ENCODE results near the gene NFIA.

Gene NFIA

DNA sequence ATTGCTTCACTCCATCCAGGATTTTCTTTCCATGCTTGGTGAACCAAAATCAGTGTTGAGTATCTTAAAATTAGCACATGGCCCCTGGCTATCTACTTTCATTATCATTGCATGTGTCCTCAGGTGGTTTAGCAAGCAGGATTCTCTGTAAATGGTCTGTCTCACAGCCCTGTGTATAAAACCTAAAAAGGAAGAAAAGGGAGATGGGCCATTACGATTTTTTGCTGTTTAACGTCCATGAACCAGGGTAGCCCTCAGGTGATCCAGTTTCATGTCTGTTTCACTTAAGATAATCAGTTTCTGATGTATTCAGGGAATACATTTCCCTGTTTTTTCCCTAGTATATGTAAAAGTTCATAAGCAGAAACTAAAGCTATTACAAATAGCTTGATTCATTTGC, 238.2 kb downstream of the NFIA start:
- Histone ChIP-seq H3K23ac (ENCODE audit: low read depth, low read length, poor library complexity) (no peak overlapping the region), H3K4me3 (ENCODE audit: low read length in 2 of 2) (no peak overlapping the region), H2BK15ac (ENCODE audit: low read length) (no peak overlapping the region), H3K27me3 (ENCODE audit: control insufficient read depth in 3 of 3, insufficient read depth in 3 of 3, low read depth in 1 of 3, low read length in 3 of 3) (peaks cover 0 to 71% (median 2%) of the 10 kb centered on the region in 3 experiments), H3K4ac (ENCODE audit: low read length) (no peak overlapping the region), H3K27ac (replicated peaks; ENCODE audit: low read length) (no peak overlapping the region), H2BK12ac (ENCODE audit: low read length) (no peak overlapping the region), H3K9ac (ENCODE audit: low read depth, low read length, poor library complexity) (no peak overlapping the region), H3K18ac (ENCODE audit: low read length) (no peak overlapping the region), H2BK5ac (ENCODE audit: low read length) (no peak overlapping the region), H3K4me2 (ENCODE audit: insufficient read depth, low read length, poor library complexity, severe bottlenecking) (no peak overlapping the region), H3K36me3 (replicated peaks in 1 of 2; ENCODE audit: control insufficient read depth in 2 of 2, insufficient read depth in 2 of 2, low read length in 2 of 2) (no peaks in the 10 kb centered on the region), H3K14ac (ENCODE audit: low read length) (no peak overlapping the region), H2AK5ac (ENCODE audit: low read depth, low read length) (no peak overlapping the region), H4K91ac (ENCODE audit: low read depth, low read length, poor library complexity) (no peak overlapping the region), H4K8ac (ENCODE audit: low read depth, low read length) (no peak overlapping the region), H3K4me1 (ENCODE audit: control insufficient read depth in 2 of 2, insufficient read depth in 1 of 2, low read depth in 1 of 2, low read length in 2 of 2) (peaks cover 0 to 5% of the 10 kb centered on the region in 2 donors), H2BK120ac (ENCODE audit: low read depth, low read length) (no peak overlapping the region), H3K79me1 (ENCODE audit: low read depth, low read length) (no peaks in the 10 kb centered on the region), H2AFZ (ENCODE audit: low read length) (no peak overlapping the region), H3K9me3 (replicated peaks in 1 of 2; ENCODE audit: control insufficient read depth in 2 of 2, insufficient read depth in 1 of 2, low read depth in 1 of 2, low read length in 2 of 2) (peaks cover 0 to 2% of the 10 kb centered on the region in 2 donors)
- DNase-seq (ENCODE audit: low spot score), result no peak
- no CpG with 5 or more reads among the region's 2 CpGs for WGBS, 2 donors (ENCODE audit: extremely low coverage in 2 of 2, insufficient read length in 2 of 2, insufficient replicate concordance in 1 of 2)

DNA sequence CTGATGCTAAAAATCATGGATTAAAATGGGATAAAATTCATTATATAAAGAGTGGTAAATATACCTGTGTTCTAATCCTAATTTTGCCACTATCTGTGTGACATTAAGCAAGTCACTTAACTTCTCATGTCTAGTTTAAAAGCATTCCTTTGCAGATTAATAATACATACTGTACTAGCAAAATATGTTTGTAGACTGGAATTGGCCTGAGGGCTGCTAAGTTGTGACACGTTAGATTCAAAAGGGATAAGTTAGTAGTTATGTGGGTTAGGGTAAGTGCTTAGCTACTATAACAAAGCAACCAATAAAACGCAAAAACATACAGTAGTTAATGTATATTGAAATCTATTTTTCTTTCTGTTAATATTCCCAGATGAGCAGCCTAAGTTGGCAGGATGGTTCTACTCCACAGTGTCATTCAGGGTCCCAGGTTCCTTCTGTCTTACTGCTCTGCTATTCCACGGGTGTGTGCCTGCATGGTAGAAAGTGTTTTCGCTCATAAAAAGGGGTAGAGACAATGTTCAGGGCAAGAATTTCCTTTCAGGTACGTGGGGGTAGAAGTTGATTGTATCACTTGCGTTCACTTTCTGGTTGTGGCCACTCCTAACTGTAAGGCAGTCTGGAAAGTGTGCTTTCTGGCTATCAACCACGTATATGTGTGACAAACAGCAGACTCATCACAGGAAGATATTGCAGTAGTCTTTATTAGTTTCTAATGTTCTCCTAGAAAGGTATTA, 239.8 kb downstream of the NFIA start:
- Histone ChIP-seq H3K36me3 (replicated peaks in 1 of 2; ENCODE audit: control insufficient read depth in 2 of 2, insufficient read depth in 2 of 2, low read length in 2 of 2) (no peaks in the 10 kb centered on the region), H3K9me3 (replicated peaks in 1 of 2; ENCODE audit: control insufficient read depth in 2 of 2, insufficient read depth in 1 of 2, low read depth in 1 of 2, low read length in 2 of 2) (peaks cover 0 to 2% of the 10 kb centered on the region in 2 donors), H3K79me1 (ENCODE audit: low read depth, low read length) (no peaks in the 10 kb centered on the region), H2BK120ac (ENCODE audit: low read depth, low read length) (no peak overlapping the region), H4K91ac (ENCODE audit: low read depth, low read length, poor library complexity) (no peak overlapping the region), H3K4ac (ENCODE audit: low read length) (no peak overlapping the region), H3K4me2 (ENCODE audit: insufficient read depth, low read length, poor library complexity, severe bottlenecking) (no peak overlapping the region), H3K9ac (ENCODE audit: low read depth, low read length, poor library complexity) (no peak overlapping the region), H2BK12ac (ENCODE audit: low read length) (no peak overlapping the region), H2BK5ac (ENCODE audit: low read length) (no peak overlapping the region), H3K27me3 (ENCODE audit: control insufficient read depth in 3 of 3, insufficient read depth in 3 of 3, low read depth in 1 of 3, low read length in 3 of 3) (peaks cover 0 to 64% (median 2%) of the 10 kb centered on the region in 3 experiments), H3K27ac (replicated peaks; ENCODE audit: low read length) (no peak overlapping the region), H3K4me3 (ENCODE audit: low read length in 2 of 2) (no peak overlapping the region), H4K8ac (ENCODE audit: low read depth, low read length) (no peak overlapping the region), H3K23ac (ENCODE audit: low read depth, low read length, poor library complexity) (no peak overlapping the region), H2BK15ac (ENCODE audit: low read length) (no peak overlapping the region), H3K14ac (ENCODE audit: low read length) (no peak overlapping the region), H2AFZ (ENCODE audit: low read length) (no peak overlapping the region), H3K4me1 (ENCODE audit: control insufficient read depth in 2 of 2, insufficient read depth in 1 of 2, low read depth in 1 of 2, low read length in 2 of 2) (peaks cover 0 to 5% of the 10 kb centered on the region in 2 donors), H2AK5ac (ENCODE audit: low read depth, low read length) (no peak overlapping the region), H3K18ac (ENCODE audit: low read length) (no peak overlapping the region)
- no CpG with 5 or more reads among the region's 7 CpGs for WGBS, 2 donors (ENCODE audit: extremely low coverage in 2 of 2, insufficient read length in 2 of 2, insufficient replicate concordance in 1 of 2)
- no peak for DNase-seq (ENCODE audit: low spot score)

DNA sequence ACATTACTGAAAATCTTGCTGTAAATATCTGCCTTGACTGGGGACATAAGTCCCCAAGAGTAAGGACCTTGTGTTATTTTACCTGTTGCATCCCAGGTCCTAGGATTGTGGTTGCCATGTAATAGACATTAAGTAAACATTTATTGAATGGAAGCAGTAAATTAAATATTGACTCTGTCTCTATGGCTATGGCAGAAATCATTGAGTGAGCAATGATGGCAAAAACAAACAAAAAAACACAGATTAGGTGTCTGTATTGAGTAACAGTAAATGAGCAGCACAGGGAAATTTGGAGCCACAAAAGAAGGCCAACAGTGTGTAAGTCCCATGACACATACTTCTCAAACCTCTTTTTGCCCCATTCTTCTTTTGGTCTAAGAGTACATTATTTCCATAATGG, 240.4 kb downstream of the NFIA start:
- Histone ChIP-seq H2AK5ac (ENCODE audit: low read depth, low read length) (no peak overlapping the region), H3K27ac (replicated peaks; ENCODE audit: low read length) (no peak overlapping the region), H3K4me1 (ENCODE audit: control insufficient read depth in 2 of 2, insufficient read depth in 1 of 2, low read depth in 1 of 2, low read length in 2 of 2) (peaks cover 0 to 5% of the 10 kb centered on the region in 2 donors), H3K36me3 (replicated peaks in 1 of 2; ENCODE audit: control insufficient read depth in 2 of 2, insufficient read depth in 2 of 2, low read length in 2 of 2) (no peaks in the 10 kb centered on the region), H2BK12ac (ENCODE audit: low read length) (no peak overlapping the region), H3K18ac (ENCODE audit: low read length) (no peak overlapping the region), H2BK120ac (ENCODE audit: low read depth, low read length) (no peak overlapping the region), H3K14ac (ENCODE audit: low read length) (no peak overlapping the region), H3K23ac (ENCODE audit: low read depth, low read length, poor library complexity) (no peak overlapping the region), H2BK15ac (ENCODE audit: low read length) (no peak overlapping the region), H3K9me3 (replicated peaks in 1 of 2; ENCODE audit: control insufficient read depth in 2 of 2, insufficient read depth in 1 of 2, low read depth in 1 of 2, low read length in 2 of 2) (peaks cover 0 to 2% of the 10 kb centered on the region in 2 donors), H3K9ac (ENCODE audit: low read depth, low read length, poor library complexity) (no peak overlapping the region), H4K91ac (ENCODE audit: low read depth, low read length, poor library complexity) (no peak overlapping the region), H2BK5ac (ENCODE audit: low read length) (no peak overlapping the region), H4K8ac (ENCODE audit: low read depth, low read length) (no peak overlapping the region), H3K79me1 (ENCODE audit: low read depth, low read length) (no peaks in the 10 kb centered on the region), H3K4me2 (ENCODE audit: insufficient read depth, low read length, poor library complexity, severe bottlenecking) (no peak overlapping the region), H2AFZ (ENCODE audit: low read length) (no peak overlapping the region), H3K4ac (ENCODE audit: low read length) (no peak overlapping the region), H3K4me3 (ENCODE audit: low read length in 2 of 2) (no peak overlapping the region), H3K27me3 (ENCODE audit: control insufficient read depth in 3 of 3, insufficient read depth in 3 of 3, low read depth in 1 of 3, low read length in 3 of 3) (peaks cover 0 to 64% (median 2%) of the 10 kb centered on the region in 3 experiments)
- no peak for DNase-seq (ENCODE audit: low spot score)

DNA sequence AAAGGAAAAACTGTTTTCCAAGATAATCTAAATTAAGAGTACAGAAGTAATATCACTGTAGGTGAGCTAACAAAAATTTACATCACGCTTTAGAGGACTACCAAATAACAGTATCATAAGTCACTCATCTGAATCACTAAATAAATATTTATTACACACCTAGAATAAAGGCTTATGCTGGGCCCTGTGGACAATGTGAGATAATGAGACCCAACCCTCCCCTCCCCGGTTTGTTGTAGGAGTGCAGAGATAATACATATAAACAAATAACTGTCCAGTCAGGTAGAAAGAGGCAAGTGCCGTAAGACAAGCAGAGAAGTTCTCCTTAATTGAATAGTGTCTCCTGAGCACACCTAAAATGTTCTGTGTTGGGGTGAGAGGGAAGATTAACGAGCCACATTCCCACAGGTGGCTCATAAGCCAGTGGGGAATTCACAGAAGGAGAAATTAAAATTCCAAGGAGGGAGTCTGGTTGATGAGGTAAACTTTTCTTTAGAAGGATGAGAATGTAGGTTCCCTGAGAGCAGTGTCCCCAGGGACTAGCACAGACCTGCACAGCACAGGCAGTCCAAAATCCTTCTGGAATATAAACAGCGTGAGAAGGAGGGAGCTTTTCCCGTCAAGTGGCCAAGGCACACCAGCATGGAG, 241.4 kb downstream of the NFIA start:
- no peak overlapping the region for H2AK5ac ChIP-seq (ENCODE audit: low read depth, low read length)
- H3K23ac ChIP-seq (ENCODE audit: low read depth, low read length, poor library complexity), result no peak overlapping the region
- no peak for DNase-seq (ENCODE audit: low spot score)
- no peak overlapping the region for H2BK120ac ChIP-seq (ENCODE audit: low read depth, low read length)
- peaks cover 0 to 5% of the 10 kb centered on the region in 2 donors for H3K4me1 ChIP-seq (ENCODE audit: control insufficient read depth in 2 of 2, insufficient read depth in 1 of 2, low read depth in 1 of 2, low read length in 2 of 2)
- no peak overlapping the region for H2BK15ac ChIP-seq (ENCODE audit: low read length)
- H3K9ac ChIP-seq (ENCODE audit: low read depth, low read length, poor library complexity), result no peak overlapping the region
- H2AFZ ChIP-seq (ENCODE audit: low read length), result no peak overlapping the region
- no peak overlapping the region for H4K8ac ChIP-seq (ENCODE audit: low read depth, low read length)
- no peak overlapping the region for H2BK5ac ChIP-seq (ENCODE audit: low read length)
- H4K91ac ChIP-seq (ENCODE audit: low read depth, low read length, poor library complexity), result no peak overlapping the region
- H3K18ac ChIP-seq (ENCODE audit: low read length), result no peak overlapping the region
- no peak overlapping the region for H3K27ac ChIP-seq (replicated peaks; ENCODE audit: low read length)
- WGBS, 2 donors (ENCODE audit: extremely low coverage in 2 of 2, insufficient read length in 2 of 2, insufficient replicate concordance in 1 of 2), result no CpG with 5 or more reads among the region's 6 CpGs
- H3K27me3 ChIP-seq (ENCODE audit: control insufficient read depth in 3 of 3, insufficient read depth in 3 of 3, low read depth in 1 of 3, low read length in 3 of 3), result peaks cover 0 to 54% (median 2%) of the 10 kb centered on the region in 3 experiments
- no peak overlapping the region for H3K14ac ChIP-seq (ENCODE audit: low read length)
- no peak overlapping the region for H3K4ac ChIP-seq (ENCODE audit: low read length)
- no peak overlapping the region for H3K4me2 ChIP-seq (ENCODE audit: insufficient read depth, low read length, poor library complexity, severe bottlenecking)
- peaks cover 0 to 2% of the 10 kb centered on the region in 2 donors for H3K9me3 ChIP-seq (replicated peaks in 1 of 2; ENCODE audit: control insufficient read depth in 2 of 2, insufficient read depth in 1 of 2, low read depth in 1 of 2, low read length in 2 of 2)
- H3K4me3 ChIP-seq (ENCODE audit: low read length in 2 of 2), result no peak overlapping the region
- H2BK12ac ChIP-seq (ENCODE audit: low read length), result no peak overlapping the region
- no peaks in the 10 kb centered on the region for H3K79me1 ChIP-seq (ENCODE audit: low read depth, low read length)
- no peaks in the 10 kb centered on the region for H3K36me3 ChIP-seq (replicated peaks in 1 of 2; ENCODE audit: control insufficient read depth in 2 of 2, insufficient read depth in 2 of 2, low read length in 2 of 2)
